Kidney tubule cell (primary cell): Measurements from ENCODE around the gene RALGAPA2.
A peak's percentile ranks its signal among the peaks of the same experiment; 100 is the strongest.

ENCODE experiments used
- DNase-seq: peaks from one replicate; pipeline ENCODE4 v3.0.0-alpha.2; 2018; ENCODE audit warnings: low spot score

RALGAPA2 gene

GRCh38 chr20:20495729-20496503, 216.5 kb downstream of the RALGAPA2 start:
- no peak for DNase-seq

DNA sequence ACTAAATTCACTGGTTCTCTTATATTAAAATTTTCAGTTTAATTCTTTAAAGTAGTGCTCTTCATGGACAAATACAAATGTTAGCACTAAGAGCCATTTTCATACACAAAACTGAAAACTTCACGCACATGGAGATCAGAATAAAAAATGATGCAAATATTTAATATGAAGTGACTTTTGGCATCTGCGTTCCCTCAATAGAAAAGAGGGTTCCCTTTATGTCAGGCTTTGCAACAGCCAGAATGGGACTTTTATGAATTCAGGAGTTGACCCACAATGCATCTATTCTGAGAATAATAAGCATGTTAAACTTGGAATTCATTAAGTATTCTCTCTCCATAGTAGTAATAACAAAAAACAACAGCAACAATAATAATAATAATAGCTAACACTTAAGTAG, 218.7 kb downstream of the RALGAPA2 start:
- no peak for DNase-seq

DNA sequence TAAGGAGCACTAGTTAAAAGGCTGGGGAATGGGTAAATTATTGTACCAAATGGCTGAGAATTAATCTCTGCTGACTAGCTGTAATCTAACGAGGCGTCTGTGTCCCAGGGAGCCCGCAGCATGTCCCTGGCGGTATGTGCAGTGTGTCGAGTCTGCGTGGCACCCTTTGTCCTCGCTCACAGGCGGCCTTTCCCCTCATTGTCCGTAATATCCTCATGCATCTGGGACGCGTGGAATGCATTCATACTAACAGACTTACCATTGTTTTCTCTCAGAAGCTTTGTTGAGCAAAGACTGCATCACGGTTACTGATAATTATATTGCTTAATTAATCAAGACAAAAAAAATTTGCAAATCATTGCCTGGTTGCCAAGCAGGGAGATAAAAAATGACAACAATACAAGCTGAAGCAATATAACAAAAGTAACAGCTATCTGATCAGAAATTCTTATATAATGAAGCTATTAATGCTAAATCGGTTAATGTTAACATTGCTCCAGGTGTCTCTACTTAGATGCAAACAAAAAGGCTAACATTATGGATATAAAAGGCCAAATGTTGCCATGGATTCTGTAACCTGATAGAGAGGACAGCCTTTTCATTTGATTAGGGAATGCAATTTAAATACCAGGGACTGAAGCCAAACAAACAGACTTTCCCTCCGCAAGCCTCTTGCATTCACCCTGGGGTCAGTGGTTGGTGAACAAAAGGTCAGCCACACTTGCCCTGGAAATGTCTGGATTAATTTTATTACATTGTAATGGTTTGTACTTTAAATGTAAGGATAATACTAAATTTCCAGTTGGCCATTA, 219.7 kb downstream of the RALGAPA2 start:
- no peak for DNase-seq

- no peak for DNase-seq
Measured at GRCh38 chr20:20491784-20492264, 220.6 kb downstream of the RALGAPA2 start.

- peak; percentile 10 for DNase-seq
Measured at GRCh38 chr20:20491110-20491783, 221.2 kb downstream of the RALGAPA2 start.

DNA sequence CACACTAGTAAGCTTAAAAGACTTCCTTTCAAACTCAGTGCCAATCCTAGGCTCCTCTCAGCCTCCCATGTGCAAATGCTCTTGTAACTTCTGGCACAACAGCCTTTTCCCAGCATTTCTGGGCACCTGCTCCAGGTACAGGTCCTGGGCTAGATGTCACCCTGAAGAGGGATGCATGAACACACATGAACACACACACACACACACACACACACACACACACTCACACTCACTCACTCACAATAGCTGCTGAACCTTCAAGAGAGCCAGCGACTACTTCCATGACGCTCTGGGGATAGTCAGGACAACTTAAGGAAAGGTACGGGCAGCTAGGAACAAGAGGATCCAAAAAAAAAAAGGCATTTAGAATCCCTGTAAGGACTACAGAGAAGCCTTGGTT, 221.8 kb downstream of the RALGAPA2 start:
- DNase-seq, result no peak

- no peak for DNase-seq
Measured at GRCh38 chr20:20489648-20490341, 222.6 kb downstream of the RALGAPA2 start.

DNA sequence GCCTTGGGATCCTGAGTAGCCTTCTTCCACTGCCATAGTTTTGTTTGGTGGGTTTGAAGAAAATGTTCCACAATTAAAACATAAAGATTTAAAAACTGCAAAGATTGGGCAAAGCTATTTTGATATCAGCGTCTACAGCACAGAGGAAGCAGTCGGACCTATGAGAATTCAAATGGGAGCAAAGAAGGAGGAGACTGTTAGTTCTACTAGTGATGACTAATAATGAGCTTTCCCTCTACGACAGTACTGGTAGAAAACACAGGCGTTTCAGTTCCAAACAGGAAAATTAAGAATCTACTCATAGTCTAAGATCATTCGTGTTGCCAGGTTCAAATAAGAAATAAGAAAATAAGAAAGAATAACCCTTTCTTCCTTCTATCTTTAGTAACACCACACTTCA, 223.4 kb downstream of the RALGAPA2 start:
- DNase-seq, result no peak

GRCh38 chr20:20488388-20488787, 224.1 kb downstream of the RALGAPA2 start:
- DNase-seq, result no peak

- DNase-seq, result no peak
Measured at GRCh38 chr20:20487811-20488210, 224.6 kb downstream of the RALGAPA2 start.

DNA sequence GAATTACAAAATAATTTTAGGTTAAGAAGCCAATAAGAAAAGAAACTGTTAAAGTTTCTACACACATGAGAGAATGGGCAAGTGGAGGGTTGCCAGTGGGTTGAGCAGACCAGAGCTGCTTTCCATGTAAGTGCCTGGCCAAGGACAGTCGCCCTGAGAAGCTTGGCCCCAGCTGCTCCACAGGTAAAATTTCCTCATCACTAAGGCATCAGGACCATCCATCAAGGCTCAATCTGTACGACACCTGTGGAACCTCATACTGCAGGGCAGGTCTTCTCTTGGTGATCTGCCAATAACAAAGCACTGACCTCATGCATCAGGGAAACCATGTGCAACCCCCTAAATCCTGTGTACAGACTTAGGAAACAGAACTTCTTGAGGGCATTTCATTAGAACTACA, 229.1 kb downstream of the RALGAPA2 start:
- no peak for DNase-seq

- DNase-seq, result peak; percentile 24
Measured at GRCh38 chr20:20482453-20482852, 230.0 kb downstream of the RALGAPA2 start.

DNA sequence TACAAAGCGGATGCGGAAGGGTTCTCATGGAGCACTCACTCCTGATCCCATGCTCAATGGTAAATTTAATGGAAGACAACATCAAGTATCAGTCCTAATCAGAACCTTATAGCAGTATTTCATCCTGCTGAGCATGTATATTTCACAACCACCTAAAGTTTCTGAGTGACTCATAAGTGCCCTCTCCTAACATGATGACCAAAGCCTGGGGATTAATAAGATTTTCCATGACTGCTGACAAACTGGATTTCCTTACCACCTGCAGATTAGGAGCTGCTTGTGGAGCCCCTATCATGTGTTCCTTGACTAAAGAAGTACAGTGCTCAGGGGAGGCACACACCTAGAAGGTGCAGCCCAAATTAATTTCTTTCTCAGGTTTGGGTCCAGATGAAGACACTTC, 231.8 kb downstream of the RALGAPA2 start:
- peak; percentile 32 for DNase-seq

DNA sequence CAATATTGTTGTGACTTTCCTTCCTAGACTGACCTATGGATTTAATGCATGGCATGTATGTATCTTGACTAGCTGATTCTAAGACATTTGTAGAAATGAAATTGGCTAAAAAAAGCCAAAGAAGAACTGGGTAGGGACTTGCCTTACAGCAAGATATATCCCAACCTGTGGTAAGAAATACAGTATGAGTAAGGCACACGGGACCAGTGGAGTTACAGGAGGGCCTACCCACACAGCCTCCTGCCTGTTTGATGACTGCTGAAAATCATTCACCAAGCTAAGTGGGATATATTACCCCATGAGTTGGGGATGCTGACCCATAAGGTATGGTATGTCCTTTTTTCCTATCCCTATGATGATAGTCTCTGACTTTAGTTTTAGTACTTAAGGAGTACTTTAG, 232.3 kb downstream of the RALGAPA2 start:
- no peak for DNase-seq

DNA sequence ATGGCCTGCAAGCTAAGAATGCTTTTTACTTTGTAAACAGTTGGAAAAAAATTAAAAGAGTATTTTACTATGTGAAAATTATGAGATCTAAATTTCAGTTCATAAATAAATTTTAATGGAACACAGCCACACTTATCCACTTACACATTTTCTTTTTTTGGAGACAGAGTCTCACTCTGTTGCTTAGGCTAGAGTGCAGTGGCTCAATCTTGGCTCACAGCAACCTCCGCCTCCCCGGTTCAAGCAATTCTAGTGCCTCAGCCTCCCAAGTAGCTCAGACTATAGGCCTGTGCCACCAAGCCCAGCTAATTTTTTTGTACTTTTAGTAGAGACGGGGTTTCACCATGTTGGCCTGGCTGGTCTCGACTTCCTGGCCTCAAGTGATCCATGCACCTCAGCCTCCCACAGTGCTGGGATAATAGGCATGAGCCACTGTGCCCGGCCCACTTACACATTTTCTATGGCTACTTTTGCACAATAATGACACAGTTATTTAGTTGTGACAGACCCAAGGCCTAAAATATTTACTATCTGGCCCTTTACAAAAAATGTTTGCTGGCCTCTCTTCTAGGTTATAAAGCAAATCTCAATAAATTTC, 234.9 kb downstream of the RALGAPA2 start:
- DNase-seq, result no peak

DNA sequence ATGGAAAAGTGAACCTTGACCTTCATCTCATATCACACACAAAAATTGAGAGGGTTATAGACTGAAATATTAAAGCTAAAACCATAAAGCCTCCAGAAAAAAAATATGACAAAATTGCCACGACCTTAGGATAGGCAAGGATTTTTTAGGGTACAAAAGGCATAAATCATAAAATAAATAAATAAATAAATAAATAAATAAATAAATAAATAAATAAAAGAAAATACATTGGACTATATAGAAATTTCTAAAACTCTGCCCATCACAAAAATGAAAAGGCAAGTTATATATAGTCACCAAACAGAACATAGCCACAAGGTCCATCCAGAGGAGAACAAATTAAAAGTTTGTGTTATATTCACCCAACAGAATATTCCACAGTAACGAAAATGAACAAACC, 235.9 kb downstream of the RALGAPA2 start:
- no peak for DNase-seq

DNA sequence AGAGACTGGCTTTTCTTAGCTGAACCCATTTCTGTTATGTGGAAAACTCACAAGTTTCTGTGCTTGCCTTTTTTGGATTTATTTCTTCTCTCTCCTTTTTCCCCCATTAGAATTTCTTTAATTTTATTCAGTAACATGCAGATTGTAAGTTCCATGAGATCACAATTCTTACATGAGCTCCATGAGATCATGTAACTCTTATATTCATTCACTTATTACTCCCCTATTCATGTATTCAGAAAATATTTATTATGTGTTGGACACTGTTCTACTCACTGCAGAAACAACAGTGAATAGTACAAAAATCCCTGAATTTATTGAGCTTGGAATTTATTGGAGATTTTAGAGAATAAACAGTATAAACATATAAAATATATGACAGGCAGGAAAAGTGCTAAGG, 238.8 kb downstream of the RALGAPA2 start:
- no peak for DNase-seq

DNA sequence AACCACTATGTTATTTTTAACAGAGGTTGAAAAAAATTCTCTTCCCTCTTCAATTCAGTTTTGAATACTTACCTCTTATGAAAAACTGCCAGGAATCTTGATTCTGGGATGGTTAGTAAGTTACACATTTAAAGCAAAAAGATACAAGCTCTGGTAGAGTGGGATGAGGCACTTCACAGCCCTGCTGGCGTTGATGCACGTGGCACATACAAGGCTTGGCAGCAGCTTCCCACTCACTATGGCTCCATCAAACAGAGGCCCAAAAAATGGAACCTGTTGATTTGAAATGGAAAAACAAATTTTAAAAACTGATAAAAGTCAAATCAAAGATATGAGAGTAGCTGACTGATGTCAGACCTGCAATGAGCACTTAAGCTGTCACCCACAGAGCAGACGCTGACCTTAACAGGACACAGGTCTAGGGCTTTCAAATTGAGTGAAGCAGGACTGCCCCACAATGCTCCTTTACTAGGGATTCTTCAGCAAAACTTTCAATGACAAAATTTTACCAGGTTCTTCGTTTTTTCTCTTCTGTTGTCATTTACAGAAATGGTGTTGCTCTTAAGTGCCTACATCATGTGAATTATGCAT, 239.7 kb downstream of the RALGAPA2 start:
- no peak for DNase-seq

GRCh38 chr20:20466341-20466879, 246.0 kb downstream of the RALGAPA2 start:
- peak; percentile 41 for DNase-seq

DNA sequence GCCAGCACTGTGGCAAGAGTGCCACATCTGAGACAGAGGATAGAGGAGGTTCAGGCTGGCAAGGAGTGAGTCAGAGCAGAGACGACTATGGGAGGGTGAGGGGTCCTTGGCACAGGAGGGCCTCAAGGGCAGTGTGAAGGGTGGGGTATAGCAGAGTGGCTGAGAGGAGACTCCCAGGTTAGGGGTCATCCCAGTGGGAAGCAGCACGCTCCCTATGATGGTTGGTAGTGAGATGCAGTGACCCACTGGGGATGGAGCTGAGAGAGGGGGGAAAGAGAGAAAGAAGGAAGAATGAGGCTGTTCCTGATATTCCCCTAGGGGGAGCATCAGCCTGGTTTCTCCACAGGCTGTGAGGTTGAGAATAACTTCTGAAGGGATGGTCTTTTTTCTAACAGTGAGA, 247.2 kb downstream of the RALGAPA2 start:
- DNase-seq, result no peak

GRCh38 chr20:20463933-20464374, 248.5 kb downstream of the RALGAPA2 start:
- no peak for DNase-seq
